ENCODE measurements around the gene CYP2W1. TPM values are rescaled to one million over a fixed set of nuclear protein-coding genes. Genes with fewer than 3 reads are reported as not detected.

The CYP2W1 gene
- total RNA-seq, 1 experiment from 2014 or later, result not detected

DNA sequence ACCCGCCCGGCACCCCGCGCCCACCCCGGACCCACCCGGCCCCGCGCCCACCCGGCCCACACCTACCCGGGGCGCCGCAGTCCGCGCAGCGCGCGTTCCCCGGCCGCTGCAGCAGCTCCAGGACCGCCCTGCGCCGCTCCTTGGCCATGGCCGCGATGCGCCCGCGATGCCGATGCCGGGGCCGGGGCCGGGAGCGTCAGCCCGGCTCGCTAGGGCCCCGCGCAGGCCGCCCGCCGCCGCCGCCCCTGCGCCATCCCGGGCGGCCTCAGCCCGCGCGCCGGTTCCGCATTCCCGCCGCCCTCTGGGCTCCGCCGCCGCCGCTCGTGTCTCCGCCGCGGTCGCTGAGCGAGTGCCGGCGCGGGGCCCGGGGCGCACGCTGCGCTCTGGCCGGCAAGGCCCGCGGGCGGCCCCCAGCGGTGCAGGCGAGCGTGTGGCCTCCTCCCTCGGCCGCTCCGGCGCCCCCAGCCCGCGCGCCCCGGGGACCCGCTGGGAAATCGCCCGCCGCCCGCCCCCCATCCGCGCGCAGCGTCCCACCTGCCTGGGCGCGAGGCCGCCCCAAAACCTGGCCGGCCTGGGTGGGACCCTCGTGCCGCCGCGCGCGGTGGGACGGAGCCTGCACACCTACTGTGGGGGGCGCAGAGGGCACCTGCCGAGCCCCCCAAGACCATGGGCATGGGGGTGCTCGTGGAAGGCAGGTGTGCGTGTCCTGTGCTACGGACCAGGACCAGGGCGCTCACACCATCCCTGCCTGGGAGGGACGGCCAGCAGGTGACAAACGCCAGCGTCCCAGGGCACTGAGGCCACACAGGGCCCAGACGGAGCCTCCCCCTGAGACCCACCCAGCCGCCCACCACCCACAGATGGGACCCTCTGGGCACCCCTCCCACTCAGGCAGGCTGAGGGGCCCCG is 28.4 kb upstream of the CYP2W1 start, which contains the start of gene ADAP1:
Gene ADAP1, minus strand, starts transcription at position 351 of the 909 bp plus-strand sequence. Its CDS starts 203 bp downstream, at position 148.
- intact Hi-C loops (cut with micrococcal nuclease), result no loop called here

DNA sequence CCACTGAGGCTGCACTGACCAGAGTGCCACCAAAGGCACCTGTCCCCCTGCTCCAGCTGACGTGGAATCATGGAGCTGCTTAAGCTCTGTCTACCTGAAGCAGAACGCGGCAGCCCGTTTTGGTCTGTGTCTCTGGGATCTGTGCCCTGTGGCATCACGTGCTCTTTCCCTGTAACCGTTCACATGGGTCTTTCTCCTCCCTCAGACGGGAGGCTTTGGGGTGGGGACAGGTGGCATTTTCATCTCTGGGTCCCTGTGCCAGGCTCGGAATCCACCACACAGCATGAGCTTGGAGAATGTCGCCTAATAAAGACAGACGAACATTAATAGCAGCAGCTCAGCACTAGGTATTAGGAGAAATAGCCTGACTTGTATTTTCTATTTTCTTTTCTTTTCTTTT is 26.9 kb upstream of the CYP2W1 start:
- H3F3A ChIP-seq (ENCODE audit: low read length, unreplicated experiment), result no peaks in the 10 kb centered on the region
- POLR2A ChIA-PET (ENCODE audit: unreplicated experiment), result no interaction called here
- TF ChIP-seq EZH2phosphoT487 (IDR thresholded peaks at IDR 0.05; ENCODE audit: borderline replicate concordance, low read length), result no peak
- no peak for TF ChIP-seq EZH2 (IDR thresholded peaks at IDR 0.05; ENCODE audit: low read length, unreplicated experiment)
- TF ChIP-seq, protein P1, sequence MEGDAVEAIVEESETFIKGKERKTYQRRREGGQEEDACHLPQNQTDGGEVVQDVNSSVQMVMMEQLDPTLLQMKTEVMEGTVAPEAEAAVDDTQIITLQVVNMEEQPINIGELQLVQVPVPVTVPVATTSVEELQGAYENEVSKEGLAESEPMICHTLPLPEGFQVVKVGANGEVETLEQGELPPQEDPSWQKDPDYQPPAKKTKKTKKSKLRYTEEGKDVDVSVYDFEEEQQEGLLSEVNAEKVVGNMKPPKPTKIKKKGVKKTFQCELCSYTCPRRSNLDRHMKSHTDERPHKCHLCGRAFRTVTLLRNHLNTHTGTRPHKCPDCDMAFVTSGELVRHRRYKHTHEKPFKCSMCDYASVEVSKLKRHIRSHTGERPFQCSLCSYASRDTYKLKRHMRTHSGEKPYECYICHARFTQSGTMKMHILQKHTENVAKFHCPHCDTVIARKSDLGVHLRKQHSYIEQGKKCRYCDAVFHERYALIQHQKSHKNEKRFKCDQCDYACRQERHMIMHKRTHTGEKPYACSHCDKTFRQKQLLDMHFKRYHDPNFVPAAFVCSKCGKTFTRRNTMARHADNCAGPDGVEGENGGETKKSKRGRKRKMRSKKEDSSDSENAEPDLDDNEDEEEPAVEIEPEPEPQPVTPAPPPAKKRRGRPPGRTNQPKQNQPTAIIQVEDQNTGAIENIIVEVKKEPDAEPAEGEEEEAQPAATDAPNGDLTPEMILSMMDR (conservative IDR thresholded peaks at IDR 0.05; ENCODE audit: low read depth, low read length), result no peak
- DNase-seq (no peak), ATAC-seq (no peak)
- no peaks in the 10 kb centered on the region for H4K20me1 ChIP-seq (ENCODE audit: low read length)
- H3K4me1 ChIP-seq (ENCODE audit: insufficient read depth, low read length), result peaks cover 6% of the 10 kb centered on the region; the same call in 1 of the 2 replicates
- no peak overlapping the region for H3K4me3 ChIP-seq (ENCODE audit: low read length)
- H3K9me2 ChIP-seq (replicated peaks; ENCODE audit: low read length), result no peaks in the 10 kb centered on the region
- no peaks in the 10 kb centered on the region for H3K36me3 ChIP-seq (ENCODE audit: low read depth, low read length)
- intact Hi-C loops (cut with micrococcal nuclease), result no loop called here
- no peaks in the 10 kb centered on the region for H3K27me3 ChIP-seq (ENCODE audit: low read length)
- no peaks in the 10 kb centered on the region for H3K9me3 ChIP-seq (ENCODE audit: low read length)
- CTCF ChIA-PET, result no interaction called here
- no peak overlapping the region for H2AFZ ChIP-seq (ENCODE audit: low read length)
- no TSS peak for BruUV-seq (replicated peaks)
- no peak overlapping the region for H3K4me2 ChIP-seq (ENCODE audit: low read length)
- H3K79me2 ChIP-seq (ENCODE audit: low read length), result peaks cover 12% of the 10 kb centered on the region; the same call in 1 of the 2 replicates
- H3K27ac ChIP-seq (ENCODE audit: low read length), result no peak overlapping the region
- H3K9ac ChIP-seq (ENCODE audit: low read length), result no peak overlapping the region

More for the DNA sequence above, 28.4 kb upstream of the CYP2W1 start, which contains the start of gene ADAP1:
- ChIA-PET POLR2A (ENCODE audit: unreplicated experiment) (no interaction called here), CTCF (interaction anchor here (0.6 kb wide), 1 partner anchor 46 kb away, joined by 3 read pairs; no protein-coding TSS in a partner anchor)
- Histone ChIP-seq H3K4me2 (ENCODE audit: low read length) (peak within 1 kb of the TSS; percentile 85), H3K79me2 (ENCODE audit: low read length) (peaks cover 12% of the 10 kb centered on the region; the same call in 1 of the 2 replicates), H3K9me3 (ENCODE audit: low read length) (no peaks in the 10 kb centered on the region), H2AFZ (ENCODE audit: low read length) (peak within 1 kb of the TSS; percentile 50), H4K20me1 (ENCODE audit: low read length) (no peaks in the 10 kb centered on the region), H3K4me3 (ENCODE audit: low read length) (peak within 1 kb of the TSS; percentile 74), H3F3A (ENCODE audit: low read length, unreplicated experiment) (no peaks in the 10 kb centered on the region), H3K9me2 (replicated peaks; ENCODE audit: low read length) (no peaks in the 10 kb centered on the region), H3K27me3 (ENCODE audit: low read length) (no peaks in the 10 kb centered on the region), H3K4me1 (ENCODE audit: insufficient read depth, low read length) (peaks cover 12% of the 10 kb centered on the region), H3K36me3 (ENCODE audit: low read depth, low read length) (no peaks in the 10 kb centered on the region), H3K9ac (ENCODE audit: low read length) (no peak within 1 kb of the TSS), H3K27ac (ENCODE audit: low read length) (no peak within 1 kb of the TSS)
- TF ChIP-seq, protein P1 (conservative IDR thresholded peaks at IDR 0.05; ENCODE audit: low read depth, low read length), result no peak
- TF ChIP-seq EZH2 (IDR thresholded peaks at IDR 0.05; ENCODE audit: low read length, unreplicated experiment), result no peak
- TF ChIP-seq EZH2phosphoT487 (IDR thresholded peaks at IDR 0.05; ENCODE audit: borderline replicate concordance, low read length), result no peak
- no TSS peak for BruUV-seq (replicated peaks)
- ATAC-seq (peak; percentile 56), DNase-seq (peak; percentile 62)

Data from PC-3 (cell line).